ENCODE measurements around the gene ATP5PO.

The ATP5PO gene

GRCh38 chr21:33915368-33916199, at the start of gene ATP5PO:
Gene ATP5PO, minus strand, starts transcription at chr21:33915804. Its CDS starts 41 bp downstream, at chr21:33915763.
- in situ Hi-C loops (cut with MboI; ENCODE audit: low sequenced_read_pairs), result loop anchor here (25.0 kb wide), 1 partner anchor 697 kb away; the partner anchor contains the start of gene RCAN1

- in situ Hi-C loops (cut with MboI; ENCODE audit: low sequenced_read_pairs), result no loop called here
Measured at GRCh38 chr21:33964706-33965325, 49.2 kb upstream of the ATP5PO start.

- in situ Hi-C loops (cut with MboI; ENCODE audit: low sequenced_read_pairs), result no loop called here
Measured at GRCh38 chr21:33963848-33964555, 48.4 kb upstream of the ATP5PO start.

GRCh38 chr21:33962290-33962689, 46.7 kb upstream of the ATP5PO start:
- in situ Hi-C loops (cut with MboI; ENCODE audit: low sequenced_read_pairs), result no loop called here

- in situ Hi-C loops (cut with MboI; ENCODE audit: low sequenced_read_pairs), result no loop called here
Measured at GRCh38 chr21:33961061-33961460, 45.5 kb upstream of the ATP5PO start.

- in situ Hi-C loops (cut with MboI; ENCODE audit: low sequenced_read_pairs), result no loop called here
Measured at GRCh38 chr21:33959680-33960079, 44.1 kb upstream of the ATP5PO start.

- in situ Hi-C loops (cut with MboI; ENCODE audit: low sequenced_read_pairs), result no loop called here
Measured at GRCh38 chr21:33954395-33954794, 38.8 kb upstream of the ATP5PO start.

GRCh38 chr21:33951276-33952178, 35.9 kb upstream of the ATP5PO start:
- in situ Hi-C loops (cut with MboI; ENCODE audit: low sequenced_read_pairs), result no loop called here

- in situ Hi-C loops (cut with MboI; ENCODE audit: low sequenced_read_pairs), result no loop called here
Measured at GRCh38 chr21:33950431-33951079, 35.0 kb upstream of the ATP5PO start.

- in situ Hi-C loops (cut with MboI; ENCODE audit: low sequenced_read_pairs), result no loop called here
Measured at GRCh38 chr21:33949516-33950430, 34.2 kb upstream of the ATP5PO start.

GRCh38 chr21:33948951-33949444, 33.4 kb upstream of the ATP5PO start:
- in situ Hi-C loops (cut with MboI; ENCODE audit: low sequenced_read_pairs), result no loop called here

GRCh38 chr21:33948096-33948950, 32.7 kb upstream of the ATP5PO start:
- in situ Hi-C loops (cut with MboI; ENCODE audit: low sequenced_read_pairs), result no loop called here

- in situ Hi-C loops (cut with MboI; ENCODE audit: low sequenced_read_pairs), result no loop called here
Measured at GRCh38 chr21:33947451-33948095, 32.0 kb upstream of the ATP5PO start.

- in situ Hi-C loops (cut with MboI; ENCODE audit: low sequenced_read_pairs), result no loop called here
Measured at GRCh38 chr21:33945652-33946270, 30.2 kb upstream of the ATP5PO start.

- in situ Hi-C loops (cut with MboI; ENCODE audit: low sequenced_read_pairs), result no loop called here
Measured at GRCh38 chr21:33944185-33944763, 28.7 kb upstream of the ATP5PO start.

GRCh38 chr21:33943293-33943692, 27.7 kb upstream of the ATP5PO start:
- in situ Hi-C loops (cut with MboI; ENCODE audit: low sequenced_read_pairs), result no loop called here

GRCh38 chr21:33942426-33942825, 26.8 kb upstream of the ATP5PO start:
- in situ Hi-C loops (cut with MboI; ENCODE audit: low sequenced_read_pairs), result no loop called here

All from HL-60/S4 treated with retinoic acid at 250 ng/mL for 4 days and 3 days (cell line).